Liver (tissue), 9 donors: Measurements from ENCODE around the gene WDR75. TPM values are rescaled to one million over a fixed set of nuclear protein-coding genes. Genes with fewer than 3 reads are reported as not detected.

Experiments
- DNase-seq: peaks from one replicate; pipeline ENCODE4 v3.0.0-alpha.2; 2017; ENCODE audit warnings: low spot score
- H3K27ac ChIP-seq, 2 donors: one replicate each; pipeline ENCODE4 v1.7.0; 2013; ENCODE audit warnings: inconsistent platforms in 2 of 2, low read length in 2 of 2, control low read depth in 1 of 2, low read depth in 1 of 2, mild to moderate bottlenecking in 1 of 2
- H3K27me3 ChIP-seq, 4 donors: one replicate each; pipeline versions ENCODE4 v1.6.1 to v1.7.0; 2013; ENCODE audit warnings: low read length in 3 of 4, inconsistent platforms in 1 of 4, mild to moderate bottlenecking in 1 of 4, moderate library complexity in 1 of 4; ENCODE audit not compliant: control insufficient read depth in 4 of 4, insufficient read depth in 4 of 4
- H3K36me3 ChIP-seq, 4 donors: one replicate each; pipeline versions ENCODE4 v1.6.1 to v1.7.0; 2013; ENCODE audit warnings: low read length in 3 of 4, mild to moderate bottlenecking in 3 of 4, low read depth in 1 of 4, moderate library complexity in 1 of 4; ENCODE audit not compliant: control insufficient read depth in 4 of 4, insufficient read depth in 3 of 4
- H3K4me1 ChIP-seq, 4 donors: one replicate each; pipeline versions ENCODE4 v1.6.1 to v1.7.0; 2013; ENCODE audit warnings: low read length in 3 of 4, mild to moderate bottlenecking in 3 of 4, moderate library complexity in 1 of 4; ENCODE audit not compliant: control insufficient read depth in 4 of 4, insufficient read depth in 4 of 4
- H3K4me3 ChIP-seq, 3 donors: one replicate each; pipeline versions ENCODE4 v1.6.1 to v1.7.0; 2013; ENCODE audit warnings: low read length in 3 of 3, control low read depth in 1 of 3, low read depth in 1 of 3, mild to moderate bottlenecking in 1 of 3
- H3K9ac ChIP-seq, 2 donors: one replicate each; pipeline ENCODE4 v1.7.0; 2013; ENCODE audit warnings: low read length in 2 of 2, mild to moderate bottlenecking in 2 of 2, moderate library complexity in 2 of 2, control low read depth in 1 of 2, low read depth in 1 of 2
- H3K9me3 ChIP-seq, 4 donors: one replicate each; pipeline versions ENCODE4 v1.6.1 to v1.7.0; 2013; ENCODE audit warnings: low read length in 3 of 4; ENCODE audit not compliant: control insufficient read depth in 4 of 4
- ATF3 ChIP-seq: IDR thresholded peaks from 2 replicates; pipeline ENCODE4 v1.6.1; 2016; ENCODE audit warnings: antibody characterized with exemption
- EGR1 ChIP-seq, 2 donors: IDR thresholded peaks; 2 replicates each; pipeline ENCODE4 v1.6.1; 2016 to 2018; ENCODE audit warnings: antibody characterized with exemption in 2 of 2, low read depth in 2 of 2
- FOXA1 ChIP-seq: IDR thresholded peaks from 2 replicates; pipeline ENCODE4 v1.6.1; 2016; ENCODE audit warnings: antibody characterized with exemption
- FOXA2 ChIP-seq: IDR thresholded peaks from 2 replicates; pipeline ENCODE4 v1.6.1; 2016; ENCODE audit warnings: antibody characterized with exemption
- GABPA ChIP-seq, 2 donors: IDR thresholded peaks in 1 of 2; conservative IDR thresholded peaks in 1 of 2; 2 replicates each; pipeline ENCODE4 v1.6.1; 2016; ENCODE audit warnings: antibody characterized with exemption in 2 of 2, mild to moderate bottlenecking in 1 of 2, moderate library complexity in 1 of 2
- HNF4A ChIP-seq, 2 donors: conservative IDR thresholded peaks; 2 replicates each; pipeline ENCODE4 v1.6.1; 2016; ENCODE audit warnings: antibody characterized with exemption in 2 of 2, mild to moderate bottlenecking in 2 of 2
- HNF4G ChIP-seq: IDR thresholded peaks from 2 replicates; pipeline ENCODE4 v1.6.1; 2016; ENCODE audit warnings: antibody characterized with exemption
- JUND ChIP-seq, 2 donors: IDR thresholded peaks; 2 replicates each; pipeline ENCODE4 v1.6.1; 2016; ENCODE audit warnings: antibody characterized with exemption in 2 of 2
- MAX ChIP-seq: IDR thresholded peaks from 2 replicates; pipeline ENCODE4 v1.6.1; 2016; ENCODE audit warnings: antibody characterized with exemption
- NR2F2 ChIP-seq: IDR thresholded peaks from 2 replicates; pipeline ENCODE4 v1.6.1; 2016; ENCODE audit warnings: antibody characterized with exemption
- RAD21 ChIP-seq, 2 donors: IDR thresholded peaks; 2 replicates each; pipeline ENCODE4 v1.6.1; 2016; ENCODE audit warnings: antibody characterized with exemption in 2 of 2, mild to moderate bottlenecking in 2 of 2
- RXRA ChIP-seq, 2 donors: IDR thresholded peaks; 2 replicates each; pipeline ENCODE4 v1.6.1; 2017 to 2018; ENCODE audit warnings: antibody characterized with exemption in 2 of 2, mild to moderate bottlenecking in 1 of 2
- SP1 ChIP-seq: IDR thresholded peaks from 2 replicates; pipeline ENCODE4 v1.6.1; 2018; ENCODE audit warnings: antibody characterized with exemption, mild to moderate bottlenecking
- TAF1 ChIP-seq: conservative IDR thresholded peaks from 2 replicates; pipeline ENCODE4 v1.6.1; 2016; ENCODE audit warnings: antibody characterized with exemption, mild to moderate bottlenecking
- YY1 ChIP-seq: IDR thresholded peaks from 2 replicates; pipeline ENCODE4 v1.6.1; 2016; ENCODE audit warnings: antibody characterized with exemption, mild to moderate bottlenecking
- ZBTB33 ChIP-seq: IDR thresholded peaks from 2 replicates; pipeline ENCODE4 v1.6.1; 2016; ENCODE audit warnings: antibody characterized with exemption
- WGBS: extraction: QIAGEN DNeasy Blood & Tissue Kit; methylation state at CpG from one replicate; pipeline ENCODE4 v1.1.7; 2013; 5-methylcytosine and 5-hydroxymethylcytosine counted together
- polyA plus RNA-seq, 2 donors: library from polyadenylated mRNA; stranded (reverse) in 1 of 2; unstranded in 1 of 2; fragments of 200-250 nt in 1 of 2; fragments of >200 nt in 1 of 2; fragmentation: Nextera tagmentation in 1 of 2; extraction: Ambion mirVana in 1 of 2; gene quantifications; one replicate each; pipeline versions ENCODE4 v1.2.1 to v1.2.3, GENCODE V29; 2013 to 2015
- total RNA-seq, 2 donors: library from RNA; depleted of rRNA; stranded (reverse); fragments of >200 nt; gene quantifications; one replicate each; pipeline ENCODE4 v1.2.3, GENCODE V29; 2014
- TF ChIP-seq, protein P1 (sequence below): IDR thresholded peaks from 2 replicates; pipeline ENCODE4 v1.6.1; 2016; ENCODE audit warnings: antibody characterized with exemption, mild to moderate bottlenecking
- TF ChIP-seq, protein P2 (sequence below): fragments of 150-350 bp; IDR thresholded peaks from 2 replicates; pipeline ENCODE4 v1.5.1; 2017; ENCODE audit warnings: improper control_type of control experiment, low read depth, low read length; ENCODE audit not compliant: missing input control
- donor health status: healthy.
- donor health status: healthy.
- donor health status: healthy.
- donor health status: healthy.
- donor health status: healthy.

The WDR75 gene
- total and polyA plus RNA-seq, 4 donors, result 7.9 to 24.5 (median 15.1) TPM

DNA sequence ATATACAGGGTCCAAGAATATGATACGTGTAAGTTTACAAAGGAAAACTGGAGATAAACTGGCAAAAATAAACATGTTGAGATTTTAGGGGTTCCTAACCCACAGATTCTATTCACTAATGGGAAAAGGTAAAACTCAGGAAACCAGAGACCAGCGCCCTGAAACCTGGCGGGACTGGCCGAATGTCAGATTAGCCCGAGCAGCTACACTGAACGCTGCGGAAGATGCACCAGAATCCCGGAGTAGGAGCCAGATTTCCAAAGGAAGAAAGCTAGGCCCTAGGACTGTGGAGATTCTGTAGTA is 679 bp upstream of the WDR75 start:
- DNase-seq, result no peak

More for the DNA sequence above, 679 bp upstream of the WDR75 start:
- WGBS, result 1% methylated on average over 8 of the region's 8 CpGs
- Histone ChIP-seq H3K9ac (peak overlapping the region; percentile 89 to 91), H3K27me3 (no peaks in the 10 kb centered on the region), H3K36me3 (no peaks in the 10 kb centered on the region), H3K9me3 (no peaks in the 10 kb centered on the region), H3K4me3 (peak overlapping the region; percentile 81 to 100 (median 88)), H3K4me1 (peaks cover 4 to 23% (median 16%) of the 10 kb centered on the region in 4 donors), H3K27ac (peak overlapping the region; percentile 64 to 91)
- TF ChIP-seq RXRA (IDR thresholded peaks at IDR 0.05) (no peak), SP1 (no peak), NR2F2 (no peak), HNF4G (no peak), JUND (IDR thresholded peaks at IDR 0.05) (no peak), RAD21 (IDR thresholded peaks at IDR 0.05) (no peak), TAF1 (no peak), FOXA2 (no peak), FOXA1 (no peak), GABPA (IDR thresholded peaks at IDR 0.05 in 1 of 2, conservative IDR thresholded peaks at IDR 0.05 in 1 of 2) (no peak), ZBTB33 (no peak), MAX (no peak), YY1 (no peak), ATF3 (no peak), EGR1 (IDR thresholded peaks at IDR 0.05; ENCODE audit: low read depth in 2 of 2) (no peak), HNF4A (conservative IDR thresholded peaks at IDR 0.05) (no peak)
- TF ChIP-seq, protein P1, sequence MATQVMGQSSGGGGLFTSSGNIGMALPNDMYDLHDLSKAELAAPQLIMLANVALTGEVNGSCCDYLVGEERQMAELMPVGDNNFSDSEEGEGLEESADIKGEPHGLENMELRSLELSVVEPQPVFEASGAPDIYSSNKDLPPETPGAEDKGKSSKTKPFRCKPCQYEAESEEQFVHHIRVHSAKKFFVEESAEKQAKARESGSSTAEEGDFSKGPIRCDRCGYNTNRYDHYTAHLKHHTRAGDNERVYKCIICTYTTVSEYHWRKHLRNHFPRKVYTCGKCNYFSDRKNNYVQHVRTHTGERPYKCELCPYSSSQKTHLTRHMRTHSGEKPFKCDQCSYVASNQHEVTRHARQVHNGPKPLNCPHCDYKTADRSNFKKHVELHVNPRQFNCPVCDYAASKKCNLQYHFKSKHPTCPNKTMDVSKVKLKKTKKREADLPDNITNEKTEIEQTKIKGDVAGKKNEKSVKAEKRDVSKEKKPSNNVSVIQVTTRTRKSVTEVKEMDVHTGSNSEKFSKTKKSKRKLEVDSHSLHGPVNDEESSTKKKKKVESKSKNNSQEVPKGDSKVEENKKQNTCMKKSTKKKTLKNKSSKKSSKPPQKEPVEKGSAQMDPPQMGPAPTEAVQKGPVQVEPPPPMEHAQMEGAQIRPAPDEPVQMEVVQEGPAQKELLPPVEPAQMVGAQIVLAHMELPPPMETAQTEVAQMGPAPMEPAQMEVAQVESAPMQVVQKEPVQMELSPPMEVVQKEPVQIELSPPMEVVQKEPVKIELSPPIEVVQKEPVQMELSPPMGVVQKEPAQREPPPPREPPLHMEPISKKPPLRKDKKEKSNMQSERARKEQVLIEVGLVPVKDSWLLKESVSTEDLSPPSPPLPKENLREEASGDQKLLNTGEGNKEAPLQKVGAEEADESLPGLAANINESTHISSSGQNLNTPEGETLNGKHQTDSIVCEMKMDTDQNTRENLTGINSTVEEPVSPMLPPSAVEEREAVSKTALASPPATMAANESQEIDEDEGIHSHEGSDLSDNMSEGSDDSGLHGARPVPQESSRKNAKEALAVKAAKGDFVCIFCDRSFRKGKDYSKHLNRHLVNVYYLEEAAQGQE, result no peak
- TF ChIP-seq, protein P2, sequence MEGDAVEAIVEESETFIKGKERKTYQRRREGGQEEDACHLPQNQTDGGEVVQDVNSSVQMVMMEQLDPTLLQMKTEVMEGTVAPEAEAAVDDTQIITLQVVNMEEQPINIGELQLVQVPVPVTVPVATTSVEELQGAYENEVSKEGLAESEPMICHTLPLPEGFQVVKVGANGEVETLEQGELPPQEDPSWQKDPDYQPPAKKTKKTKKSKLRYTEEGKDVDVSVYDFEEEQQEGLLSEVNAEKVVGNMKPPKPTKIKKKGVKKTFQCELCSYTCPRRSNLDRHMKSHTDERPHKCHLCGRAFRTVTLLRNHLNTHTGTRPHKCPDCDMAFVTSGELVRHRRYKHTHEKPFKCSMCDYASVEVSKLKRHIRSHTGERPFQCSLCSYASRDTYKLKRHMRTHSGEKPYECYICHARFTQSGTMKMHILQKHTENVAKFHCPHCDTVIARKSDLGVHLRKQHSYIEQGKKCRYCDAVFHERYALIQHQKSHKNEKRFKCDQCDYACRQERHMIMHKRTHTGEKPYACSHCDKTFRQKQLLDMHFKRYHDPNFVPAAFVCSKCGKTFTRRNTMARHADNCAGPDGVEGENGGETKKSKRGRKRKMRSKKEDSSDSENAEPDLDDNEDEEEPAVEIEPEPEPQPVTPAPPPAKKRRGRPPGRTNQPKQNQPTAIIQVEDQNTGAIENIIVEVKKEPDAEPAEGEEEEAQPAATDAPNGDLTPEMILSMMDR, result no peak
